GM19193 (cell line): ENCODE measurements around the gene MED15.

ENCODE experiments used
- POLR2A ChIP-seq: IDR thresholded peaks from 4 replicates; pipeline ENCODE4 v1.6.1; 2011; ENCODE audit not compliant: insufficient read depth, insufficient read length; ENCODE audit errors: extremely low read depth

Gene MED15

GRCh38 chr22:20600137-20600673 lies 92.8 kb downstream of the MED15 start:
- TF ChIP-seq POLR2A: no peak

GRCh38 chr22:20601308-20601707 lies 93.9 kb downstream of the MED15 start:
- TF ChIP-seq POLR2A: no peak

- no peak for TF ChIP-seq POLR2A
Observed at GRCh38 chr22:20602609-20603164, 95.3 kb downstream of the MED15 start.

GRCh38 chr22:20604092-20604747 lies 96.8 kb downstream of the MED15 start:
- TF ChIP-seq POLR2A: no peak

- no peak for TF ChIP-seq POLR2A
Observed at GRCh38 chr22:20604776-20605221, 97.4 kb downstream of the MED15 start.

- TF ChIP-seq POLR2A: no peak
Observed at GRCh38 chr22:20605328-20605727, 97.9 kb downstream of the MED15 start.

- TF ChIP-seq POLR2A: no peak
Observed at GRCh38 chr22:20606041-20606783, 98.8 kb downstream of the MED15 start.

GRCh38 chr22:20606784-20607128 lies 99.3 kb downstream of the MED15 start:
- TF ChIP-seq POLR2A: no peak

GRCh38 chr22:20607157-20607907 lies 99.9 kb downstream of the MED15 start:
- TF ChIP-seq POLR2A: no peak

- no peak for TF ChIP-seq POLR2A
Observed at GRCh38 chr22:20610243-20610686, 102.9 kb downstream of the MED15 start.

GRCh38 chr22:20610757-20611156 lies 103.3 kb downstream of the MED15 start:
- no peak for TF ChIP-seq POLR2A

- no peak for TF ChIP-seq POLR2A
Observed at GRCh38 chr22:20611418-20611817, 104.0 kb downstream of the MED15 start.

GRCh38 chr22:20613301-20613700 lies 105.9 kb downstream of the MED15 start:
- TF ChIP-seq POLR2A: no peak

GRCh38 chr22:20615021-20615420 lies 107.6 kb downstream of the MED15 start:
- no peak for TF ChIP-seq POLR2A

- TF ChIP-seq POLR2A: no peak
Observed at GRCh38 chr22:20615533-20616450, 108.4 kb downstream of the MED15 start.
